Measurements from ENCODE around the gene PNMT.

Gene PNMT, protein sequence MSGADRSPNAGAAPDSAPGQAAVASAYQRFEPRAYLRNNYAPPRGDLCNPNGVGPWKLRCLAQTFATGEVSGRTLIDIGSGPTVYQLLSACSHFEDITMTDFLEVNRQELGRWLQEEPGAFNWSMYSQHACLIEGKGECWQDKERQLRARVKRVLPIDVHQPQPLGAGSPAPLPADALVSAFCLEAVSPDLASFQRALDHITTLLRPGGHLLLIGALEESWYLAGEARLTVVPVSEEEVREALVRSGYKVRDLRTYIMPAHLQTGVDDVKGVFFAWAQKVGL

DNA sequence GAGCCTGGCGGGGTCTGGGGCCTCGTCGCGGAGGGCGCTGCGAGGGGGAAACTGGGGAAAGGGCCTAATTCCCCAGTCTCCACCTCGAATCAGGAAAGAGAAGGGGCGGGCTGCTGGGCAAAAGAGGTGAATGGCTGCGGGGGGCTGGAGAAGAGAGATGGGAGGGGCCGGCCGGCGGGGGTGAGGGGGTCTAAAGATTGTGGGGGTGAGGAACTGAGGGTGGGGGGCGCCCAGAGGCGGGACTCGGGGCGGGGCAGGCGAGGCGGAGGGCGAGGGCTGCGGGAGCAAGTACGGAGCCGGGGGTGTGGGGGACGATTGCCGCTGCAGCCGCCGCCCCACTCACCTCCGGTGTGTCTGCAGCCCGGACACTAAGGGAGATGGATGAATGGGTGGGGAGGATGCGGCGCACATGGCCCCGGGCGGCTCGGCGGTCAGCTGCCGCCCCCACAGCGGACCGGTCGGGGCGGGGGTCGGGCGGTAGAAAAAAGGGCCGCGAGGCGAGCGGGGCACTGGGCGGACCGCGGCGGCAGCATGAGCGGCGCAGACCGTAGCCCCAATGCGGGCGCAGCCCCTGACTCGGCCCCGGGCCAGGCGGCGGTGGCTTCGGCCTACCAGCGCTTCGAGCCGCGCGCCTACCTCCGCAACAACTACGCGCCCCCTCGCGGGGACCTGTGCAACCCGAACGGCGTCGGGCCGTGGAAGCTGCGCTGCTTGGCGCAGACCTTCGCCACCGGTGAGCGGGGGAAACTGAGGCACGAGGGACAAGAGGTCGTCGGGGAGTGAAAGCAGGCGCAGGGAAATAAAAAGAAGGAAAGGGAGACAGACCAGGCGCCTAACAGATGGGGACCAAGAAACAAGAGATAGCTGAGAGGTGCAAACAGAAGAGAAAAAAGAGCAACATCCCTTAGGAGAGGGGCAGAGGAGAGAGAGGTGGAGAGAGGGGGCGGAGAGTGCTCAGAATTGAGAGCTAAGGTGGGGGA, at the start of gene PNMT:
PNMT (plus strand) TSS at position 509 of the 980 bp plus-strand sequence; CDS start at position 532, 23 bp downstream.
- peak; percentile 75 to 80 for DNase-seq

DNA sequence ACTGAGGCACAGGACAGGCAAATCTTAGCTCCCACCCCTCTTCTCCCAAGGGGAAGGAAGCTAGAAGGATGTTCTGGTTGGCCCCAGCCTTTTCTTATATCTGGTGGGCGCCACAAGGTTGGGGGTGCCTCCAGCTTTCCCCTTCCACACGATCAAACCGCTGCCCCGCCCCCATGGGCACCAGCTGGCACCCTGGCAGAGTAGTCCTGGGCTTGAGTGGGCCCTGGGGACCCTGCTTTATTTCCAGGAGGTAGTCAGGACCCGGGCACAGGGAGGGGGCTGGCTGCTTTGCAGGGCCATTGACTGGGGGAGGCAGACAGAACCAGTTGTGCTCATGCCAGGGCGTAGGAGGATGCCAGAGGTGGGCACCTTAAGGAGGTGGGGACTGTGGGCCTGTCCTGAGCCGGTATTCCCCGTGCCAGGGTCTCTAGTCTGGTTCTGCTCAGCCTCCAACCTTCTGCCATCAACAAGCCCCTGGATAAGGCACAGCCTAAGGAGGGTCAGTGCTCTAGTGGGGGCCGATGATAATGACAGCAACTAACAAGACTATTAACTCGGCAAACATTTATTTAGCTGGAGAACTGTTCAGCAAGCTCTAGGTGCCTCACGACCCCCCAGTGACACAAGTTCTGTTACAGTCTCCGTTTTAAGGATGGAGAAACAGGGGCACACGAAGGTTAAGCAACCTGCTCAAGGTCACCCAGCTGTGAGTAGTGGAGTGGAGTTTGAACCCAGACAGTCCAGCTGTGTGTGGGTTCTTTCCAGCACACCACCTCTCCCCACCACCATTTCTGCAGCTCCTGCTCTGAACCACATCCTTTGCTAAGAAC, 49.1 kb upstream of the PNMT start:
- DNase-seq, result no peak

DNA sequence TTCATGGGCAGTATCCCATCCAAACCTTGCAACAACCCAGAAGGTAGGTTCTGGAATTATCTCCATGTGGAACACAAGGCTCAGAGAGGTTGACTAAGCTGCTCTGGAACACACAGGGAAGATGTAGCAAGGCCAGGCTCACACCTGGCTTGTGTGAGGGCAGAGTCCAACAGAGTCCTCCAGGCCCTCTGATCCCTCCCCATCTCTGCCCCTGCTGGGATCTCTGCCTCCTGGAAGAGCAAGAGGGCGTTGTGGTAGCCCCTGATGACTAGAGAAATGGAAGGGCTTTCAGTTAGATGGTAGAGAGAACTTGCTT, 48.5 kb upstream of the PNMT start:
- DNase-seq, result no peak

DNA sequence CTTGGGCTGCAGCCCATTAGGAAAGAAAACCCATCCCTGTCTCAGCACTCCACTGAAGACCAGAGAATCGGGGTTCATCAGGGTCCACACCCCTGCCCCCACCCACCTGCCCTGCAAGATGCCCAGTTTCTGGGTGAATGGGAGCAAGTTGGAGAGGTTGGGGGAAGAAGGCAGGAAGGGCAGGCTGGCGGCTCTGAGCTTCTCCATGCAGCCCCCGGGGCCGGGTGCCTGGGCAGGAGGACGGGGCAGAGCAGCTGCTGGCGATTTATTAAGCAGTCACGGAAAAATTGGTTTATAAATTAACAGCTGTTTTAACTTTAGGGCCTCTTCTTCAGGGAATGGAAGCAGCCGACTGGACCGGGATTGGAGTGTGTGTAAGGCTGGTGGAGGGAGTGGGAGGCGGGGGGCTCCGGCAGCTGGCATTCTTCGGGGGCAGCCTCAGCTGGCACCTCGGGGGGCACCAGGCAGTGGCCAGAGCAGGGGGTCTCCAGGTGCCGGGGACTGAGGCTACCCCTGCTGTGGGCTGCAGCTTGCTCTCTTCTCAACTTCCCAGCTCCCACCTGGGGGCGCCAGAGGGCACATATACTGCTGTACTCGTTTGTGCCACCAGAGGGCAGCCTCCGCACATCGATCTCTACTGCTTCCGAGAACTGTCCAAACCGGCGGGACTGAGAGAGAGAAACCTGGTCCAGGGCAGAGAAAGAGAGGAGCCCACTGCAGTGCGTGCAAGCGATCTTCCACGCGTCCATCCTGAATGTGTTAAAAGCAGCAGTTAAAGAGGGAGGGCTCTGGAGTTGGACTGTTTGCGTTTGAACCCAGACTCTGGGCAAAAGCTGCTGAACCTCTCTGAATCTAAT, 46.5 kb upstream of the PNMT start:
- DNase-seq, result peak; percentile 89 to 92

DNA sequence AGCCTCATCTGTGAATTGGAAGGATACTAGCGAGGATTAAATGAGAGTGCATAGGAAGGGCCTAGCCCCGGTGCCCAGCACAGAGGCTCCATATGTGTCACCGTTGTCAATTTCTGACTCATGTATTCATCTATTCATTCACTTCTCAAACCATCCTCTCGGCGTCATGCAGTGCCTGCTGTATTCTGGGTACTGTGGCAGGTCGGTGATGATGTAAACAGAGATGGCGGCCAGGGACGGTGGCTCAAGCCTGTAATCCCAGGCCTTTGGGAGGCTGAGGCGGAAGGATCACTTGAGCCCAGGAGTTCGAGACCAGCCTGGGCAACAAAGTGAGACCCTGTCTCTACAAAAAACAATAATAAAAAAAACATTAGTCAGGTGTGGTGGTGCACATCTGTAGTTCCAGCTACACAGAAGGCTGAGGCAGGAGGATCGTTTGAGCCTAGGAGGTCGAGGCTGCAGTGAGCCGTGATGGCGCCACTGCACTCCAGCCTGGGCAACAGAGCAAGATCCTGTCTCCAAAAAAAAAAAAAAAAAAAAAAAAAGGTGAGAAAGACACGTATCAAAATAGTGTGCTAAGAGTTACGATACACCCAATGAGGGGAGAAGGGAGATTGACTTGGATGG, 45.8 kb upstream of the PNMT start:
- DNase-seq, result peak; percentile 61 to 73

DNA sequence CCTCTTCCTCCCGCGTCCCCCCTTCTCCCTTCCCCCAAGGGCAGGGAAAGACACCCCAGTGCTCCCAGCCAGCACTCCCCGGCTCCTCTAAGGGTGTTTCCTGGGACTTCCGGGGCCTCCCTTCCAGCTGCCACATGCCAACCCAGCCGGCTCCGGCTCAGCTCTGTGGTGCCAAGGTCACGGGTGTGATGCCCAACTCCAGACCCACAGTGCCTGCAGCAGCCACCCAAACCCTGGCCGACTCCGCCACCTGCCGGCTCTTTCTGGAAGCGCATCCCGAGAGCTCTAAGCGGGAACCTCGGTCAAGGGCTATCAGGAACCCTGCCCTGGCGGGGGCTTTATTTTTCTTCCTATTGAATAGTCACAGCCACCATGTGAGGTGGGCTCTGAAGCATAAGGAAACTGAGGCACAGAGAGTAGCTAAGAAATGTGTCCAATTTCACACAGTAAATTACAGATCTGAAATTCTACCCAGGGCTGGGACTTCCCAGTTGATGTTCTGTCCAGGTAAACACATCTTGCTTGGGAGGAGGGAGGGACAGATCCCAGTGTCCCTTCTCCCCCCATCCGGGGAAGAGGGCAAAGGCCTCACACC, 44.8 kb upstream of the PNMT start:
- DNase-seq, result peak; percentile 94 to 95

DNA sequence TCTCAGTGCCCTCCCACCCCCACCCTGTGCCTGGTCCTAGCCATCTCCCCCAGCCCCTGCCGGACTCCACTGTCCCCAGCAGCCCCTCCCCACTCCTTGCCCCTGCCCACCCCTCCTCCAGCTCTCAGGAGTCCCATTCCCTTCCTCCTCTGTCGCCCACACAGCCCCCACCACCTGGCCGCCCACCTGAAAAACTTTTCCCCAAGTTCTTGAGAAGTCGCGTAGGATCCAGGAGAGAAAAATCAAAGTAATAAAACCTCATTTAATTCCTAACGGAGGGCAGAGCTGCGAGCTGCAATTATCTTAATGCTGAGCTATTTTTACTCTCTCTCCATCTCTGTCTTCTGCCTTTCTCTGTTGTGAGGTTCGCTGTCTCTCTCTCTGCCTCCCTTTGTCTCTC, 43.9 kb upstream of the PNMT start:
- no peak for DNase-seq

DNA sequence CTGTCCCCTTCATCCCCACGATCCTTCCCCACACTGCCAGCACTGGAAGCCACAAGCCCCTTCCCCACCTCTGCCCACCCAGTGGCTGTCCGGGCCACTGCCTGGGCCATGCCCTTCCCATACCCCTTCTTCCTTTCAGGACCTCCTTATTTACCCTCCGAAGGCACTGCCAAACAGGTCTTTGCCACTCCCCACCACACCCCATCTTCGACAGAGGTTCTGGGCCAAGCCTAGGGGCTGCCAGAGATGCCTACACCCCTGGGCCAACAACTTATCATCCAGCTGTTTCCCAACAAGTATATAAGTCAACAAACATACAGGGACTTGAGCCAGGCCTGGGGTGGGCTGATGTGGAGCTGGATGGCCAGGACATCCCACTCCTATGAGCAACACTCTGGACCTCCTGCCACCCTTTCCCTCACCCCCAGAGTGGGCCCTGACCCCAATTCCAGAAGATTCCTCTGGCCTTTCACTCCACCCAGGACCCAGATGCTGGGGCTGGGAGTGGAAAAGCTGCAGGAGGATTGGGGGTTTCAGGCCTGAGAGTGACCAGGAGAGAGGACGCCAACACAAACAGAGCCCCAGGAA, 43.0 kb upstream of the PNMT start:
- no peak for DNase-seq

DNA sequence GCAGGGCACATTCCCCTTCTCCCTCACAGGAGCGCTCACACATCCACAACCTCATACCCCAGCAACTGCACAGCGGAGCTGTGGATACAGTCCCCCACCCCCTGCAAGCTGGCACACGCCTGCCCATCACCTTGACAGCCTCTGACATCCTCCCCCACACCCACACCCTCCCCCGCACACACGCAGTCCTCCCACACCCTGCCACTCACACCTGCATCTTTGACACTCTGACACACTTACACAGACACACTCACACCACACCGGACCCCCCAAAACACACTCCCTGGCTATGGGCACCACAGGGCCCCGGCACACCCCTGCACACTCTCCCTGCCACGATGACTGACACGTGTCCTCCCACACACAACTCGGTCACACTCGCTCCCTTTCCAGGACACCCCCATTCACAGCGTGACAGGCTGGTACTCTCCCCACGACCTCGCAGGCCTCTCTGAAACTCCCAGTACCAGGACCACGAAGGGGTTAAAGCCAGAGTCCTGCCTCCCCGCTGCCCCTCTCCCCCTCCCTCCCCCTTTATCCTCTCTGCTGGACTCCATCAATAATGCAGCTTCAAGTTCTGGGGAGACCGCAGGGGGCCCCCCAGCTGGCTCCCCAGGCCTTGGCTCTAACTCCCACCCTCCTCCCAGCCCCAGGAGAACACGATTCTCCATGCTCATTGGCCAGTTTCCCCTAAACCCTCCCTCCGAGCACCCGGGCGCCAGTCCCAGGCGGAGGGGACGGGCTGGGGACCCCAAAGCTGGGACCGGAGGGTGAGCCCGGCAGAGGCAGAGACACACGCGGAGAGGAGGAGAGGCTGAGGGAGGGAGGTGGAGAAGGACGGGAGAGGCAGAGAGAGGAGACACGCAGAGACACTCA, 41.8 kb upstream of the PNMT start, which contains the start of gene PPP1R1B:
PPP1R1B (plus strand) TSS at position 782 of the 876 bp plus-strand sequence. CDS start 441 bp downstream, outside the sequence.
- no peak for DNase-seq

DNA sequence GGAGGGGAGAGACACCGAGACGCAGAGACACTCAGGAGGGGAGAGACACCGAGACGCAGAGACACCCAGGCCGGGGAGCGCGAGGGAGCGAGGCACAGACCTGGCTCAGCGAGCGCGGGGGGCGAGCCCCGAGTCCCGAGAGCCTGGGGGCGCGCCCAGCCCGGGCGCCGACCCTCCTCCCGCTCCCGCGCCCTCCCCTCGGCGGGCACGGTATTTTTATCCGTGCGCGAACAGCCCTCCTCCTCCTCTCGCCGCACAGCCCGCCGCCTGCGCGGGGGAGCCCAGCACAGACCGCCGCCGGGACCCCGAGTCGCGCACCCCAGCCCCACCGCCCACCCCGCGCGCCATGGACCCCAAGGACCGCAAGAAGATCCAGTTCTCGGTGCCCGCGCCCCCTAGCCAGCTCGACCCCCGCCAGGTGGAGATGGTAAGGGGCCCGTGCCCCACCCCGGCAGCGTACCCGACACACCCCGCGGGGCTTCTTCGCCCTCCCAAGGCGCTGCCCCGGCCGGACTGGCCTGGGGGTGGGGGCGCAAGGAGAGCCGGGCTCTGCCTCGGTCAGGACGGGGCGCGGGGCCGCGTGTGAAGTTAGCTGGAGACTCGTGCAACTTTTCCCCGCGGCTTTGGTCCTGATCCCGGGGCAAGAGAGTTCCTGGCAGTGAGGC, 41.1 kb upstream of the PNMT start:
- DNase-seq, result no peak

DNA sequence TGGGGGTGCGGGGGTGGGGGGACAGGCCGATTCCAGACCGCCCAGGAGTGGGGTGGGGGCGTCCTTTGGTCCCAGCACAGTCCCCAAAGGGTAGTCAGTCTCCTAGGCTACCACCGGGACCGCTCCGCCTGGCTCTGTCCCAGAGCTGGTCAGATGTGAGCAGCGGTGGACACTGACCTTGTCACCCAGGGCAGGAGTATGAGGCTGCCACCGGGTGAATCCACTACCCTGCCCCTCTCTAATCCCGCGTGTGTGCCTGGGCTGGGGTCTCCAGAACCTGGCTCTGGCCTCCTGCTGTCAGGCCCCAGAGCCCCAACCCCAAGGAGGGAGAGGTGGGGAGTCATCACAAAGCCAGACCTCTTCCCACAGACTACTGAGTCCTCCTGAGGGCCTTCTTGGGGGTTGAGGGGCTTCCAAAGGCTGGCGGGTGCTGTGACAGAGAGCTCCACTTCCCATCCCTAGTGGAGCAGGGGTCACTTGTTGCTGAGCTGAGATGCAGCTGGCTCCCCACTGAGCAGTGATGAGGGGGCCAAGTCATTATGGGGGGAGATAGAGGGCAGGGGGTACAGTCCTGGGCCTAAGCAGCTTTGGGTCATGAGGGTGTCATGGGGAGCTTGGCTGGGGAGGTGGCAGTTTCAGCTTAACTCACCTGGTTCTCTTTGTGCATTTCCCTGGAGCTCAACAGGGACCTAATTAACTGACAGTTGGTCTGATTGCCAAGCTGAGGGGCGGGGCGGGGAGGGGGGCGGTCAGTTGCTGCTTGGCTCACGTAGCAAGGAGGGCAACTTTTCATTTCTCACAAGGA, 40.3 kb upstream of the PNMT start:
- DNase-seq, result no peak

DNA sequence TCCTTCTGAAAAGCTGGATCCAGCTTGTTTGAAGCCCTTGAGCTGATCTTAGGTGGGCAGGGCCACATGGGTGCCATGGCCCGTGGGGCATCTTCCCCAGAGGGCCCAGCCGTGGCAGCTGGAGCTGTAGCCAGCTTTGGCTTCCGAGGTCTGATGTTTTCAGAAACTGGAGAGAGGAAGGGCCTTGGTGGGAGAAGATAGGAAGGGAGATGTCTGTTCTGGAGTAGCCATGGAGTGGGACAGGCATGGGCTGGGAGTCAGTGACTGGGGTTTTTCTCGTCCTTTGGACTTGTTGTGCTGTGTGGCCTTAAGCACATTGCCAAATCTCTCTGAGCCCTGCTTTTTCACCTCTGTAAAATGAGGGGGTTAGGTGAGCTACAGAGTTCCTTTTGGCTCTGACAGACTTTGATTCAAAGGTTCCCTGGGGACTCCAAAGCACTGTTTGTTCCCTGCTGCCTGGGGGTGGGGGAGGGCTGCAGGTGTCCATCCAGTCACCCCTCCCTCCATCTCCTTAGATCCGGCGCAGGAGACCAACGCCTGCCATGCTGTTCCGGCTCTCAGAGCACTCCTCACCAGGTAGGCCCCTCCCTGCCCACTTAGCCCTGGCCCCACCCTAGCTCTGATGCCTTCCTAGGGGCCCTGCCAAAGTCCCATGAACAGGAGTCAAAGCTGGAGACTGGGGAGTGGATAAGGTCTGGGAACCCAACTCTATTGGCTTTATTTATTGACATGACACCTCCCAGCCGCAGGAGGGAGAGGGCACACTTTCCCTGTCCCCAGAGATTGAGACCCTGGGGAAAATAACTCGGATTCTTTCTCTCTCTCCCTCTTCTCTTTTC, 39.4 kb upstream of the PNMT start:
- no peak for DNase-seq

DNA sequence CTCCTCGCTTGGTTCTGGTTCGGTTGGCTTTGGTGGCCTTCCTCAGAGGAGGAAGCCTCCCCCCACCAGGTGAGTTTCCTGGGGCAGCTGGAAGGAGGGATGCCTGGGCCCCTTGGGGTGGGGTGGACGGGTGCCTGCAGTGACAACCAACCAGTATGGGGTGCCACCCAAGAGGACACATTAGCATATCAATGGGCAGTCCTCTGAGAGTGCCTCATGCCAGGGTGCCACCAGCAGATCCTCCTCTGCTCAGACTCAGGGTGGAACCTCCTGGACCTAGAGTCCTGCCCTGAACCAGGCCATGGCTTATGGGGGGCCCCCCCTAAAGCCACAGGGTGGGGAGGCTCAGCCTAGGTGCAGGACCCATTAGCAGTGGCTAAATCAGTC, 38.8 kb upstream of the PNMT start:
- DNase-seq, result no peak

DNA sequence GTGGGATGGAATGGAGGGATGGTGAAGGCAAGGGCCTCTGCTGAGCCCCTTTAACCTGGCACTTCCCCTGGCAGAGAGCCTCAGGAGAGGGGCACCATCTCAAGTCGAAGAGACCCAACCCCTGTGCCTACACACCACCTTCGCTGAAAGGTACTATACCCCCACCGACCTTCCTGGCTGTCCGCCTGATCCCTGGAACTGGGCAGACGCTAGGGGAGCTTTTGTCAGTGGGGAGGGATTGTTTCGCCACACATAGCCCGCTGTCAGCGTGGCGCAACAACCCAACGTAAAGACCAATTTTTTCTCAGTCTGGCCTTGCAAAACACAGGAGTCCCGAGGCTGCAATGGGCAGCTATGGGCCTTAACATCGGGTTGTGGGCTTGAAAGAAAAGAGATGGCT, 38.4 kb upstream of the PNMT start:
- no peak for DNase-seq

DNA sequence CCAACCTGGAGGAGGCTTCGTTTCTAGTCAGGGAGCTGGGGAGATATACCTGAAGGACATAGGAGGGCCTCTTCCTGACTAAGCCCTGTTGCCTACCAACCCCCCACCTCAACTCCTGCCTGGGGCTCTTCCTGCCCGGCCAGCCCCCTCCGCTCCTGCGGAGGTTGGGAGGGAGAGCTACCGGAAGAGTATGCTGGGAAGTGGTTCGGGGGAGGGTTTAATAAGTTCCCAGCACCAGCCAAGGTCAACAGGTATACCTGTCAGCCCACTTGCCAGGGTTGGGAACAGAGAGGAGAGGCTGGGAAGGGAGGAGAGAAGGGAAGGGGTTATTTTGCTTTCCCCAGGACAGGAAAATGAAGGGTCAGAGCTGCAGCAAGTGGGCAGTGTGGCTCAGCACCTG, 36.9 kb upstream of the PNMT start:
- no peak for DNase-seq

DNA sequence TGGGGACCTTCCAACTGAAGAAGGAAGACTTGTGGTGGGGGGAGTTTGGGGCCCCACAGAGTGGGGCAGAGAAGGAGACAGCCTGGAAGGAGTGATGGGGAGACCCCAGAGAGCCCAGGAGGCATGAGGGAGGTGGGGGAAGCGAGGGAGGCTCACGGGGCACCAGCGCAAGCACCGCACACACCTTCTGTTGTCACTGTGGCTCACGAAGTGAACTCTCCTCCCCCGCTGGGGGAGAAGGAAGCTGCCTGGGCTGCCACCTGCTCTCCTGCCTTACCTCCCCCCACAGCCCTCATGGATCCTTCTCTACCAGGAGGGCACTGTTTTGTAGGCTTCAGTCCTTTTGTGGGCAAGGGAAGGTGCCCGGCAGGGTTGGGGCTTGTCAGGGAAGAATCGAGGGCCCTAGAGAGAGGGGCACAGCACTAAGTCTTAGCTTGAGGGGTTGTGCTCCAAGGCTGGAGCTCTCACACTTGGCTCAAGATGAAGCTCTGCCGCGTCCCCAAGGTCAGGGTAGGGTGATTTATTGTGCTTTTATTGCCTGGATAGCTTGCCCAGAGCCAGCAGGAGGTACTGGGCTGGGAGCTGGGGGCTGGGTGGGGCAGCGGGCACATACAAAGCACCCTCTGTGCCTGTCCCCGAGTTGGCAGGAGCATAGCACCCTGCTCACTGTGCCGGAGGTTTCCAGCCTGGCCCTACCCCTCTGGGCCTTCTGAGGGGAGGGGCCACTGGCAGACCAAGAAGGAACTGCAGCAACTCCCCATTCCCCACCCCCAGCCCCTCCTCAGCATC, 35.9 kb upstream of the PNMT start:
- DNase-seq, result no peak

All from activated CD4-positive, alpha-beta T cell treated with anti-CD3 and anti-CD28 coated beads, Interleukin-2, amount 50 U/mL, for 48 hours (primary cell).